H1 (cell line): ENCODE results near the gene BPIFB2. TPM values are rescaled to one million over a fixed set of nuclear protein-coding genes. Genes with fewer than 3 reads are reported as not detected.

Experiments
- CTCF ChIA-PET: fragments of 300-600 bp; sonication (Branson Sonifier 250); formaldehyde crosslinking; loops from one replicate; lab custom pipeline; 2021; ENCODE audit not compliant: partially characterized antibody; lab: Charles Lee
- POLR2A ChIA-PET: fragments of 300-600 bp; sonication (Branson Sonifier 250); formaldehyde crosslinking; loops from one replicate; lab custom pipeline; 2021; ENCODE audit warnings: inconsistent platforms; ENCODE audit not compliant: partially characterized antibody; lab: Charles Lee
- DNase-seq, 2 experiments: peaks; one replicate each; pipeline versions ENCODE4 v3.0.0 to v3.0.0-alpha.2; 2010 to 2022; ENCODE audit warnings: low spot score in 2 of 2, low read depth in 1 of 2, mixed read lengths in 1 of 2
- FAIRE-seq: peaks from 2 replicates; lab custom pipeline; 2011; peaks lifted over from hg19 to GRCh38; lab: Jason Lieb, UNC
- H2AFZ ChIP-seq: 2 replicates; pipeline ENCODE4 v1.8.1; 2012; ENCODE audit warnings: low read length, inconsistent platforms
- H2AK5ac ChIP-seq: 2 replicates; pipeline ENCODE4 v1.6.1; 2013; ENCODE audit warnings: low read depth, low read length
- H2BK120ac ChIP-seq: replicated peaks from 2 replicates; pipeline ENCODE3; 2013; ENCODE audit warnings: low read depth, low read length, inconsistent platforms
- H2BK12ac ChIP-seq: 2 replicates; pipeline ENCODE4 v1.6.1; 2013; ENCODE audit warnings: low read depth, low read length
- H2BK15ac ChIP-seq: 2 replicates; pipeline ENCODE4 v1.6.1; 2013; ENCODE audit warnings: low read length
- H2BK20ac ChIP-seq: 2 replicates; pipeline ENCODE4 v1.6.1; 2013; ENCODE audit warnings: low read length
- H2BK5ac ChIP-seq: 2 replicates; pipeline ENCODE4 v1.6.1; 2013; ENCODE audit warnings: low read depth, low read length
- H3K14ac ChIP-seq: 2 replicates; pipeline ENCODE4 v1.6.1; 2013; ENCODE audit warnings: inconsistent platforms; ENCODE audit not compliant: insufficient read length
- H3K18ac ChIP-seq: 2 replicates; pipeline ENCODE4 v1.6.1; 2013; ENCODE audit warnings: low read length; ENCODE audit errors: extremely low read depth
- H3K23ac ChIP-seq: 2 replicates; pipeline ENCODE4 v1.6.1; 2013; ENCODE audit warnings: inconsistent platforms; ENCODE audit not compliant: insufficient read length
- H3K23me2 ChIP-seq: 2 replicates; pipeline ENCODE4 v1.6.1; 2013; ENCODE audit warnings: low read depth, low read length
- H3K27ac ChIP-seq: 2 replicates; pipeline ENCODE4 v1.6.1; 2011; ENCODE audit warnings: low read depth, low read length, inconsistent platforms
- H3K27me3 ChIP-seq, 4 experiments: replicated peaks in 1 of 4; 1 replicate in 1 of 4; 2 replicates in 3 of 4; pipeline versions ENCODE4 v1.6.1 to v1.8.1; 2011 to 2013; ENCODE audit warnings: low read length in 3 of 4, mild to moderate bottlenecking in 3 of 4, inconsistent platforms in 2 of 4, mixed read lengths in 2 of 4, moderate library complexity in 1 of 4; ENCODE audit not compliant: control insufficient read depth in 3 of 4, insufficient read depth in 3 of 4; ENCODE audit errors: extremely low read depth in 1 of 4
- H3K36me3 ChIP-seq, 4 experiments: 2 replicates each; pipeline versions ENCODE4 v1.6.1 to v1.8.1; 2011 to 2013; ENCODE audit warnings: mild to moderate bottlenecking in 4 of 4, low read length in 3 of 4, moderate library complexity in 2 of 4, control low read depth in 1 of 4, inconsistent platforms in 1 of 4; ENCODE audit not compliant: insufficient read depth in 4 of 4, control insufficient read depth in 2 of 4
- H3K4ac ChIP-seq: replicated peaks from 2 replicates; pipeline ENCODE3; 2013; ENCODE audit warnings: low read length, low read depth, mixed read lengths, inconsistent platforms; ENCODE audit not compliant: insufficient read length
- H3K4me1 ChIP-seq, 4 experiments: replicated peaks in 1 of 4; 1 replicate in 1 of 4; 2 replicates in 3 of 4; pipeline versions ENCODE4 v1.6.1 to v1.8.1; 2011 to 2013; ENCODE audit warnings: low read length in 3 of 4, inconsistent platforms in 2 of 4, mixed read lengths in 1 of 4; ENCODE audit not compliant: insufficient read depth in 4 of 4, control insufficient read depth in 3 of 4
- H3K4me2 ChIP-seq, 2 experiments: 2 replicates each; pipeline versions ENCODE4 v1.6.1 to v1.8.1; 2011 to 2013; ENCODE audit warnings: low read depth in 2 of 2, low read length in 2 of 2, control low read depth in 1 of 2, inconsistent platforms in 1 of 2, mild to moderate bottlenecking in 1 of 2; ENCODE audit not compliant: insufficient read depth in 1 of 2
- H3K4me3 ChIP-seq, 4 experiments: fragments of 200-600, 300-600 bp in 1 of 4; sonication (generic), shearing (Covaris generic), sonication (Bioruptor Twin) in 1 of 4; 2 replicates each; pipeline versions ENCODE4 v1.5.1 to v1.8.1; 2011 to 2016; ENCODE audit warnings: low read length in 4 of 4, low read depth in 3 of 4, control low read depth in 2 of 4, inconsistent platforms in 2 of 4, mild to moderate bottlenecking in 2 of 4, mixed read lengths in 1 of 4, moderate library complexity in 1 of 4; ENCODE audit not compliant: insufficient read depth in 2 of 4; ENCODE audit errors: extremely low read depth in 1 of 4
- H3K56ac ChIP-seq: replicated peaks from 2 replicates; pipeline ENCODE3; 2013; ENCODE audit warnings: low read depth, mild to moderate bottlenecking, mixed read lengths, low read length, inconsistent platforms; ENCODE audit not compliant: insufficient read length
- H3K79me1 ChIP-seq: 2 replicates; pipeline ENCODE4 v1.6.1; 2013; ENCODE audit warnings: low read depth, low read length, control low read depth
- H3K79me2 ChIP-seq, 2 experiments: 2 replicates each; pipeline versions ENCODE4 v1.6.1 to v1.8.1; 2012 to 2013; ENCODE audit warnings: low read length in 2 of 2, mild to moderate bottlenecking in 2 of 2, inconsistent platforms in 1 of 2; ENCODE audit not compliant: insufficient read depth in 2 of 2, control insufficient read depth in 1 of 2
- H3K9ac ChIP-seq, 4 experiments: replicated peaks in 1 of 4; 1 replicate in 1 of 4; 2 replicates in 3 of 4; pipeline versions ENCODE4 v1.6.1 to v1.8.1; 2011 to 2013; ENCODE audit warnings: low read depth in 3 of 4, low read length in 3 of 4, control low read depth in 2 of 4, mild to moderate bottlenecking in 2 of 4, moderate library complexity in 2 of 4, inconsistent platforms in 1 of 4; ENCODE audit errors: extremely low read depth in 1 of 4
- H3K9me3 ChIP-seq, 2 experiments: 2 replicates each; pipeline versions ENCODE4 v1.6.1 to v1.8.1; 2012 to 2013; ENCODE audit warnings: mild to moderate bottlenecking in 2 of 2, moderate library complexity in 2 of 2, control low read depth in 1 of 2, inconsistent platforms in 1 of 2, low read depth in 1 of 2, low read length in 1 of 2, mixed read lengths in 1 of 2; ENCODE audit not compliant: insufficient read depth in 2 of 2
- H4K20me1 ChIP-seq, 2 experiments: replicated peaks in 1 of 2; 2 replicates each; pipeline versions ENCODE3 to v1.8.1; 2011 to 2013; ENCODE audit warnings: inconsistent platforms in 2 of 2, low read length in 2 of 2, mild to moderate bottlenecking in 1 of 2; ENCODE audit not compliant: insufficient read depth in 2 of 2, control insufficient read depth in 1 of 2
- H4K5ac ChIP-seq: 2 replicates; pipeline ENCODE4 v1.6.1; 2013; ENCODE audit warnings: low read length, low read depth, mixed read lengths, inconsistent platforms; ENCODE audit not compliant: insufficient read length
- H4K8ac ChIP-seq: 2 replicates; pipeline ENCODE4 v1.8.0; 2013; ENCODE audit warnings: mild to moderate bottlenecking, moderate library complexity, low read length, inconsistent platforms; ENCODE audit not compliant: insufficient read depth; ENCODE audit errors: extremely low read depth
- H4K91ac ChIP-seq: replicated peaks from 2 replicates; pipeline ENCODE3; 2013; ENCODE audit warnings: low read length, mixed read lengths, inconsistent platforms; ENCODE audit not compliant: insufficient read length
- CBX8 ChIP-seq: fragments of 300-800, 300-1000 bp; sonication (generic); IDR thresholded peaks from 2 replicates; pipeline ENCODE4 v1.7.1; 2016; ENCODE audit warnings: low read depth, low read length, borderline replicate concordance
- CEBPB ChIP-seq: IDR thresholded peaks from 2 replicates; pipeline ENCODE4 v1.6.1; 2012; ENCODE audit warnings: low read depth, low read length
- CHD2 ChIP-seq: IDR thresholded peaks from 2 replicates; pipeline ENCODE4 v1.6.1; 2012; ENCODE audit warnings: low read length, improper control_type of control experiment
- CREB1 ChIP-seq: IDR thresholded peaks from 2 replicates; pipeline ENCODE4 v1.6.1; 2012; ENCODE audit warnings: inconsistent platforms
- GABPA ChIP-seq: IDR thresholded peaks from 2 replicates; pipeline ENCODE4 v1.6.1; 2011; ENCODE audit warnings: mild to moderate bottlenecking, low read length, moderate library complexity, borderline replicate concordance; ENCODE audit not compliant: insufficient read depth
- KDM5A ChIP-seq: fragments of 200-600 bp; IDR thresholded peaks from 2 replicates; pipeline ENCODE4 v1.7.1; 2012; ENCODE audit warnings: mild to moderate bottlenecking, low read length, inconsistent platforms, mixed read lengths
- POLR2A ChIP-seq, 2 experiments: IDR thresholded peaks; 1 replicate in 1 of 2; 2 replicates in 1 of 2; pipeline ENCODE4 v1.6.1; 2011; ENCODE audit warnings: low read depth in 2 of 2, low read length in 2 of 2, mild to moderate bottlenecking in 2 of 2; ENCODE audit errors: control extremely low read depth in 1 of 2
- POLR2AphosphoS5 ChIP-seq: IDR thresholded peaks from 2 replicates; pipeline ENCODE4 v1.6.1; 2011; ENCODE audit warnings: low read depth, low read length
- TAF1 ChIP-seq: IDR thresholded peaks from 2 replicates; pipeline ENCODE4 v1.6.1; 2011; ENCODE audit warnings: mild to moderate bottlenecking, low read depth, low read length
- TCF12 ChIP-seq: IDR thresholded peaks from 2 replicates; pipeline ENCODE4 v1.6.1; 2011; ENCODE audit warnings: low read depth, mild to moderate bottlenecking, low read length
- ZNF274 ChIP-seq: IDR thresholded peaks from 2 replicates; pipeline ENCODE4 v1.7.0; 2012; ENCODE audit warnings: low read length, borderline replicate concordance; ENCODE audit errors: extremely low read depth
- WGBS, 2 experiments: shearing (Covaris generic) in 1 of 2; methylation state at CpG; one replicate each; pipeline versions ENCODE4 v1.1.6 to v1.1.7; 2013 to 2015; ENCODE audit warnings: low lambda C conversion rate in 2 of 2, mixed read lengths in 2 of 2, inconsistent platforms in 1 of 2, low coverage in 1 of 2, missing lambda C conversion rate in 1 of 2; ENCODE audit not compliant: insufficient replicate concordance in 2 of 2, insufficient coverage in 1 of 2, insufficient read length in 1 of 2; ENCODE audit errors: extremely low coverage in 1 of 2, missing lambda C conversion rate in 1 of 2; 5-methylcytosine and 5-hydroxymethylcytosine counted together
- polyA plus RNA-seq, 7 experiments: library from polyadenylated mRNA; depleted of rRNA in 3 of 7; stranded (reverse) in 5 of 7; unstranded in 2 of 7; fragments of >200 nt in 5 of 7; fragments of 200-250 nt in 2 of 7; gene quantifications; 1 replicate in 5 of 7; 2 replicates in 1 of 7; 4 replicates in 1 of 7; pipeline versions ENCODE4 v1.2.1 to v1.2.3, GENCODE V29; 2011 to 2013; ENCODE audit warnings: missing spikeins in 2 of 7, mixed read lengths in 2 of 7
- total RNA-seq: library from RNA; stranded (reverse); fragmentation: NEBNext Ultra II Directional; extraction: Animal tissue kit (Norgen Biotek cat#: 25700); gene quantifications from 2 replicates; pipeline ENCODE4 v1.2.1, GENCODE V29; 2021
- TF ChIP-seq, protein P1 (sequence below), 3 experiments: IDR thresholded peaks; 1 replicate in 2 of 3; 2 replicates in 1 of 3; pipeline versions ENCODE4 v1.5.1 to v1.6.1; 2011; ENCODE audit warnings: low read length in 3 of 3, mild to moderate bottlenecking in 3 of 3, inconsistent platforms in 2 of 3, low read depth in 1 of 3, moderate library complexity in 1 of 3; ENCODE audit not compliant: insufficient read depth in 1 of 3; ENCODE audit errors: control extremely low read depth in 1 of 3

BPIFB2 gene
- total and polyA plus RNA-seq, 2 of the 8 experiments (the other 6 are each of a cell fraction or from before 2014, with no cell fraction given), result not detected

- Histone ChIP-seq H3K79me1 (no peaks in the 10 kb centered on the region), H2BK120ac (no peak overlapping the region), H3K23me2 (no peaks in the 10 kb centered on the region), H4K5ac (no peak overlapping the region), H3K79me2 (no peaks in the 10 kb centered on the region), H2BK20ac (no peak overlapping the region), H3K18ac (no peak overlapping the region), H2AFZ (no peak overlapping the region), H4K20me1 (no peaks in the 10 kb centered on the region), H2AK5ac (no peak overlapping the region), H3K4ac (no peak overlapping the region), H3K56ac (no peak overlapping the region), H2BK15ac (no peak overlapping the region), H3K23ac (no peak overlapping the region), H3K27me3 (no peaks in the 10 kb centered on the region), H3K9me3 (no peaks in the 10 kb centered on the region), H4K91ac (no peak overlapping the region), H3K4me1 (peaks cover 0 to 11% (median 0%) of the 10 kb centered on the region in 4 experiments; a peak in 2 of 7 replicates), H3K4me3 (no peak overlapping the region), H4K8ac (no peak overlapping the region), H3K9ac (no peak overlapping the region), H2BK5ac (no peak overlapping the region), H3K36me3 (no peaks in the 10 kb centered on the region), H2BK12ac (no peak overlapping the region), H3K27ac (no peak overlapping the region), H3K4me2 (no peak overlapping the region), H3K14ac (no peak overlapping the region)
- CTCF ChIA-PET, result interaction anchor here (0.9 to 1.1 kb wide), 3 partner anchors 10 to 109 kb away, joined by 3 to 5 read pairs (median 4); no protein-coding TSS in a partner anchor
- WGBS, 2 experiments, result 78% methylated on average over 8 of the region's 8 CpGs; no CpG with 5 or more reads in 1 of the 2 experiments
- DNase-seq, result no peak
- POLR2A ChIA-PET, result no interaction called here
- FAIRE-seq, result no peak
- TF ChIP-seq TCF12, result no peak
- no peak for TF ChIP-seq TAF1
- TF ChIP-seq KDM5A, result no peak
- TF ChIP-seq ZNF274, result no peak
- no peak for TF ChIP-seq CREB1
- no peak for TF ChIP-seq GABPA
- no peak for TF ChIP-seq CBX8
- TF ChIP-seq, protein P1, sequence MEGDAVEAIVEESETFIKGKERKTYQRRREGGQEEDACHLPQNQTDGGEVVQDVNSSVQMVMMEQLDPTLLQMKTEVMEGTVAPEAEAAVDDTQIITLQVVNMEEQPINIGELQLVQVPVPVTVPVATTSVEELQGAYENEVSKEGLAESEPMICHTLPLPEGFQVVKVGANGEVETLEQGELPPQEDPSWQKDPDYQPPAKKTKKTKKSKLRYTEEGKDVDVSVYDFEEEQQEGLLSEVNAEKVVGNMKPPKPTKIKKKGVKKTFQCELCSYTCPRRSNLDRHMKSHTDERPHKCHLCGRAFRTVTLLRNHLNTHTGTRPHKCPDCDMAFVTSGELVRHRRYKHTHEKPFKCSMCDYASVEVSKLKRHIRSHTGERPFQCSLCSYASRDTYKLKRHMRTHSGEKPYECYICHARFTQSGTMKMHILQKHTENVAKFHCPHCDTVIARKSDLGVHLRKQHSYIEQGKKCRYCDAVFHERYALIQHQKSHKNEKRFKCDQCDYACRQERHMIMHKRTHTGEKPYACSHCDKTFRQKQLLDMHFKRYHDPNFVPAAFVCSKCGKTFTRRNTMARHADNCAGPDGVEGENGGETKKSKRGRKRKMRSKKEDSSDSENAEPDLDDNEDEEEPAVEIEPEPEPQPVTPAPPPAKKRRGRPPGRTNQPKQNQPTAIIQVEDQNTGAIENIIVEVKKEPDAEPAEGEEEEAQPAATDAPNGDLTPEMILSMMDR (IDR thresholded peaks at IDR 0.05; ENCODE audit: control extremely low read depth in 1 of 3, insufficient read depth in 1 of 3, low read depth in 1 of 3, low read length in 3 of 3), result no peak
- TF ChIP-seq CHD2, result no peak
- no peak for TF ChIP-seq CEBPB
- TF ChIP-seq POLR2AphosphoS5, result no peak
- TF ChIP-seq POLR2A (IDR thresholded peaks at IDR 0.05; ENCODE audit: control extremely low read depth in 1 of 2, low read depth in 2 of 2, low read length in 2 of 2), result no peak
Measured at GRCh38 chr20:33010674-33011449, 3.4 kb downstream of the BPIFB2 start.
